Stomach (tissue), 4 donors: Measurements from ENCODE around the gene ZFHX3.

Experiments
- CTCF ChIP-seq, 7 experiments: fragments of 450-650 bp in 4 of 7; fragments of 200-600 bp in 3 of 7; sonication (generic) in 3 of 7; IDR thresholded peaks; one replicate each; pipeline ENCODE4 v1.5.1; 2016 to 2019; ENCODE audit warnings: antibody characterized with exemption in 7 of 7, control low read depth in 2 of 7, mild to moderate bottlenecking in 1 of 7
- EP300 ChIP-seq: sonication (generic); formaldehyde crosslinking; IDR thresholded peaks from one replicate; pipeline ENCODE4 v1.6.1; 2017; ENCODE audit warnings: antibody characterized with exemption
- POLR2A ChIP-seq, 4 donors: fragments of 450-650 bp; IDR thresholded peaks; one replicate each; pipeline ENCODE4 v1.6.1; 2016; ENCODE audit warnings: antibody characterized with exemption in 4 of 4, control low read depth in 2 of 4, mild to moderate bottlenecking in 1 of 4, moderate library complexity in 1 of 4
- POLR2AphosphoS5 ChIP-seq, 3 donors: sonication (generic); formaldehyde crosslinking; IDR thresholded peaks; one replicate each; pipeline ENCODE4 v1.6.1; 2016; ENCODE audit warnings: antibody characterized with exemption in 3 of 3

GRCh38 chr16:73018821-73019456 is 29.0 kb downstream of the ZFHX3 start:
- TF ChIP-seq CTCF (IDR thresholded peaks at IDR 0.05) (no peak), POLR2AphosphoS5 (IDR thresholded peaks at IDR 0.05) (no peak), EP300 (no peak), POLR2A (IDR thresholded peaks at IDR 0.05) (no peak)
